CD4-positive, alpha-beta T cell treated with Interleukin-10 for 1 hour (primary cell): Measurements from ENCODE around the gene AOX1.
"Not testable (repeated sequence)": the region's sequence is repeated elsewhere in the genome, so short reads cannot be mapped to it uniquely, and the experiment has no call there.

Experiments
- DNase-seq: peaks from one replicate; pipeline ENCODE4 v3.0.0-alpha.2; 2020

The AOX1 gene

DNA sequence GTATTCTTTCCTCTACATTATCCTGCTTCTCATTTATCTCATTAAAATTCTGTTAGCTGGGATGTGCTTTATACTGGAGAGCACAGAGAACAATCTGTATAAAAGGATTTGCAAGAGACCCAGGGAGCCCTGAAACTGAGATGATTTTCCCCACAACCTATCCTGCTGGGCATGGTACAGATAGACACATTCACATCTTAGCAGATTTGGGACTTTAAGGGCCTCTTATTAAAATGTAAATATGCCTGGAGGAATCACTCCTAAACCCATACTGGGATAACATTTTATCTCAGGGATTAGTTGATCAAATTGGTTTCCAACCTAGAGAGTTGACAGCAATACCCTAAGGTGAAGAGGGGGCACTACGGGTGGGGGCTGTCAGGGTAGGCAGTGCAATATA is 45.5 kb downstream of the AOX1 start:
- DNase-seq, result no peak

GRCh38 chr2:200634231-200634964 is 48.6 kb downstream of the AOX1 start:
- DNase-seq, result no peak

DNA sequence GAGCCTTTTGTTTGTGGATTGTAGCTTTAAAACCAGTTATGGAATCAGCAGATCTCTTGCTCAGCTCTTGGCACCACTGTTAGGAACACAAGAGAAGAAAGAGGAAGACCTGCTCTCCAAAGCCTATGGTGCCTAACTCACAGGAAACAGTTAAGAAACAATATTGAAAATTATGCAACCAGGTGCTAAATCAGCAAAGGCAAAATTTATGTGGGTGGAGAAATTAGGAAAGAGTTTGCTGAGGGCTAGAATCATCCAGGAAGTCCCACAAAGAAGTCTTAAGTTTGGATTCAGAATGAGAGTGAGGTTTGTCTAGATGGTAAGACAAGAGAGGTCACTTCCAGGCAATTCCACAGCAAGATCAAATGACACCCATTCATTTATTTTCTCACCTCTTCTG is 49.4 kb downstream of the AOX1 start:
- DNase-seq, result no peak

GRCh38 chr2:200637901-200638300 is 52.1 kb downstream of the AOX1 start:
- DNase-seq, result no peak

GRCh38 chr2:200640176-200640575 is 54.4 kb downstream of the AOX1 start:
- DNase-seq, result no peak

GRCh38 chr2:200640901-200641300 is 55.1 kb downstream of the AOX1 start:
- no peak for DNase-seq

GRCh38 chr2:200648518-200649281 is 62.9 kb downstream of the AOX1 start:
- not testable (repeated sequence) for DNase-seq

DNA sequence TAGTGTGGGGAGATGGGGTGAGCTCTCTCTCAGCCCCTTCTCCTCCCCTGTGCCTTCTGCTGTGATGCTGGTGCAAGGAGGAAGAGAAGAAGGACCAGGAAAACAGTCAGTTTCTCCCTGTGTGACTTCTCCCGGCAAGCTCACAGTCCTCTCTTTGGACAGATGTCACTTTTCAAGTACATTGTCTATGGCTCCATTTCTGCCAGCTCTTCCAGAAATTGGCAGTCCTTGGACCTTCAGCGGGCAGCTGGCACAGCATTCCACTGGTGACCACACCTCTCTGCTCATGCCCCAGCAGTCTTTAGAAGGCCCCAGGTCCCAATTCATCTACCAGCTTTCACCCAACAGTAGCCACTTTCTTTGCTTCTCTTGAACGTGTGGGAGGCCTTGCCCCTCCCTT is 63.9 kb downstream of the AOX1 start:
- no peak for DNase-seq

DNA sequence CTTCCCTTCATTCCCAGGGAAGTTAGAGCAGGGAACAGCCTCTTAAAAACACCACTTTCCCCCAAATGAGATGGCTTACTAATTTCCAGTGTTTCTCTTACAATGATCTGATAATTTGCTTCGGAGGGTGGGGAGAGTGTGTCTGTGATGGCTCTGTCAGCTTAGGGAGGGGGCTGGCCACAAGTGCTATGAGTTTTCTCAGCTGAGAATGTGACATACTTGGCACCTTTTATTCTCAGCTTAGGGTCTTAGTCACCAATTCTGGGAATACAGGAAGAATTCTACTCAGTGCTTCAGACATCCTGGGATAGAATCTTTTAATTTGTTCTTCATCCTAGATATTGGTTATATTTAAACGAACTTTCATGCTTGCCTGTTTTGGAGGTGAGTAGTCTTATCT is 64.4 kb downstream of the AOX1 start:
- DNase-seq, result no peak

GRCh38 chr2:200652158-200652557 is 66.3 kb downstream of the AOX1 start:
- no peak for DNase-seq

DNA sequence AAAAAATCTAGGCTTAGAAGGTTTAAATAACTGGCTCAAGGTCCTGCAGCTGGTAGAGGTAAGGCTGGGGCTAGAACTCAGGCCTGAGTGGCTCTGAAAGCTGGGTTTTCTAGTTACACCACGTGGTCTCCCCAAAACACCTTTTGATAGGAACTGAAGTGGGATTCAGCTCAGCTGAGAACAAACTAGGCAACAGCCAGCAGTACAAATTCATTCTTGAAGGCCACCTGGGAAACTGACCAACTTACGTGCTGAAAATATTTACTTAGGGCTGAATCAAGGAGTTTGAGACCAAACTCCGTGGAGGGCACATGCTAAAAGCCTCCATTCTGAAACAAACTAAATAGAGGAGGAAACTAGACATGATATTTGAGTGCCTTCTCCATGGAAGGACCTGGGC is 67.2 kb downstream of the AOX1 start:
- no peak for DNase-seq

DNA sequence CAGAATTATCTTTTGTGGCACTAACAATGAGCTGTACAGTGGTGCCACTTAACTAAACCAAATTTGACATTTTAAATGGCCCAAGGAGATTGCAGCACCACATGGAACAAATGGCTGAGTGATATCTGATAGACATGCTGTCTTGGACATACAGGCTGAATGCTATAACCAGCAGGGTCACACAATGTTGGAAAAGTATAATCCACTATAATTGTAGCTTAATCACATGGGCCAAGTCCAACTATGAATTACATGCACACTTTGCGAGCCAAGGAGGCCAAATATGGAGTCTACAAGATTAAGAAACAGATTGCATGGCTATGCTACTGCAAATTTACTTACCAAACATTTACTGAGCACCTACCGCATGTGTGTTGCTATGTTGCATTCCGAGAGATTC is 69.0 kb downstream of the AOX1 start:
- DNase-seq, result no peak

- DNase-seq, result no peak
Observed at GRCh38 chr2:200655918-200656580, 70.2 kb downstream of the AOX1 start.

DNA sequence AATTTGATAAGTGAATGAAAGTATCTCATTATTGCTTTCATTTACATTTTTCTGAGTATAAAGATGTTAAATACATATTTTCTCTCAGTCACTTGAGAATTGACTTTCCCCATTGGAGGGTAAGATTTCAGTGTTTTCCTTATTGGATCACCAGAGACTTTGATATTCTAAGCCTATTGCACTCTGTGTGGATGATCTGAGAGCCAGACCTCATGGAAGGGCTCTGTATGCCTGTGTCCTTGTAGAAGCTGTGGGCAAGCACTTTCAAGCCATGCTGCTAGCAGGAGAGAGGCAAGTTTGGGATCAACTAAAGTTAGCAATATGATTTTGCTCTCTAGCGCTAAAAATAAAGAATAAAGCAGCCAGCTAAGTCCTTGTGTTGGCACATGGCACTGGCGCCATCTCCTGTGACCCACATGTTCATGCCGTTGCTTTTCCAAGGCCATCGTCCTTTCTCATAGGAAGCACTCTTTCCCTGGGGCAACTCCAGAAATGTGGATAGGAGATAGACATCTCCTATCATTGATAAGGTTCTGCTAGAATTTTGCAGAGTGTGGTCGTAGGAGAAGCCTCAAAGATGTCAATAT is 72.6 kb downstream of the AOX1 start:
- no peak for DNase-seq

DNA sequence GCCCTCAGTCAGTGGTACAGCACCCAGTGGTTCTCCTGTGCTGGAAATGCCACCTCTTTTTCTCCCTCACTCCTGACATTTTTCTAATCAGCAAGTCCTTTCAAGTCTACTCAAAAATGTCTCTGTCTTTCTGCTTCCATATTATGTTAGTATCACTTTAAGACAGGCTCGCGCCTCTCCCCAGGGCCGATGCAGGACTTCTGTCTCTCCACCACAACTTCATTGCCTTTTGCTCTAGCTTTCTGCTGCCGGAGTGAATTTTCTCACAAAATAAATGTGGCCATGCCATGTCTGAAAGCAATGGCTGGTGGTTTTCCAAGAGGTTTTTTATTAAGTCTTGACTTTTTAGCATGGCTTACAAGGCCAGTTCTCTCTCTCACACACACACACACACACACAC is 73.6 kb downstream of the AOX1 start:
- DNase-seq, result no peak

DNA sequence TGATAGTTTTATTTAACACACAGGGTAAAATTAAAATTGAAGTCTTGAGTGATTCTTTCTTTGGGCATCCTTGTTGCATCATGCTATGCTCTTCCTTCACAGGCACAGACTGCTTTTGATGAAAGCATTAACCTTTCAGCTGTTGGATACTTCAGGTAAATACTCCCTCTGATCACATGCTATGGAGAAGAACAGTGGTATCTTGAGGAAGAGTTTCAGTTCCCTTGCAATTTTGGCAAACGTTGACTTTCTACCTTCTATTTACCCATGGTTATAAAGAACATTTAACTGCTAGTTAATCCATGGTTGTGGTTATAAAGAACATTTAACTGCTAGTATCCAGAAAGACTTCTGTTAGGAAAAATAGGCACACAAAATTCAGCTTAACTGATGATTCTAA is 75.7 kb downstream of the AOX1 start:
- no peak for DNase-seq

- no peak for DNase-seq
Observed at GRCh38 chr2:200662727-200663126, 76.9 kb downstream of the AOX1 start.

DNA sequence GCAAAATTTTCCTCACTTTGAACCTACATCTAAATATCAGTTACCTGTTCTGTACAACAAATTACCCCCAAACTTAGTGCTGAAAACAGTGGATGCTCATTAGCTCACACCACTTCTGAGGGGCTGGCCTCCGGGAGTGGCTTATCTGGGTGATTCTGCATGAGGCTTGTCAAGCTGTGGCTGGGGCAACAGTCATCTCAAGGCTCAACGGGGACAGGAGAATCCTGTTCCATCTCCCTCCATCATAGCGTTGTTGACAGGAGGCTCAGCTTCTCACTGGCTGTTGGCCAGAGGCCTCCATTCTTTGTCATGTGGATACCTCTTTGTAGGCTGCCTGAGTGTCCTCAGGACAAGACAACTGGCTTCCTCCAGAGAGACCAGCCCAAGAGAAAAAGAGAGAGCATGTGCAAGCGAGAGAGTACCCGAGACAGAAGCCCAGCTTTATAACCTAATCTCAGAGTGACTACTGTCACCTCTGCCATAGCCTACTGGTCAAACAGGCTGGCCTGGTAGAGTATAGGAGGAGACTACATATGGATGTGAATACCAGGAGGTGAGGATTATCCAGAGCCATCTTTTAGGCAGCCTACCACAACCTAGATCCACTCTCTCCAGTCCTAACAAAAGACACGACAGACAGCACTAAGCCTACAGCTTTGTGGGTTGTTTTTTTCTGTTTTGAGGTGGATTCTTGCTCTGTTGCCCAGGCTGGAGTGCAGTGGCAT is 79.1 kb downstream of the AOX1 start:
- DNase-seq, result no peak

- DNase-seq, result no peak
Observed at GRCh38 chr2:200665626-200666453, 80.0 kb downstream of the AOX1 start.

DNA sequence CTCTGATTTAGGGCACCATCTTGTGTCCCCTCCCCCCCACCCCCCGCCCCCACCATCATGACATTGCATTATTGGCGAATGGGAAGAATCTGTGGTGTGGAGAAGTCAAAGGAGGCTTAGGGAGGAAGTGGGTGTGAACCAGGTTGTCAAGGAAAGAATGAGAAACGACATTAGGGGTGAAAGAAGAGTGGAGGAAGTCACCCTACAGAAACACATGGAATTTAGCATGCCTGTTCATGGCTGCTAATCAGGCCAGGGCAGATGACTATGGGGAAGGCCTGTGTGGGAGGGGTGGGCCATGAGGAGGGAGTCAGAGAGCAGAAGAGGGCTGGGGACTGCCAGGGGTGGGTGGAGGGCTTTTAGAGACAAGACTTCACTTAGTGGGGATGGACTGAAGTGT is 81.6 kb downstream of the AOX1 start:
- no peak for DNase-seq

- no peak for DNase-seq
Observed at GRCh38 chr2:200668478-200668877, 82.7 kb downstream of the AOX1 start.

DNA sequence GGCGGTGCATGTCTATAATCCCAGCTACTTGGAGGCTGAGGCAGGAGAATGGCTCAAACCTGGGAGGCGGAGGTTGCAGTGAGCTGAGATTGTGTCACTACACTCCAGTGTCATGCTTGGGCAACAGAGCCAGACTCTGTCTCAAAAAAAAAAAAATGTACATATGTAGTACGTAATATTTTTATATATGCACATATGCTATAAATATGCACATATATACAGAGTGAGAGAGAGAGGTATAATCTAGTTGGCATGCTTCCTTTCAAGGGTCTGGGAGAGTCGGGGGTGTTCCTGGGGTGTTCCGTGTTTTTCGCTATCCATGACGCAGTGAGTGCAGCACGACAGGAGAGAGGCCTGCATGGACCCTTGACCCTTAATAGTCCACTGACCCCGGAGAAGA is 83.5 kb downstream of the AOX1 start:
- no peak for DNase-seq
